Left lobe of liver (tissue), 1 donor: Measurements from ENCODE around the gene LAMC3. TPM values are rescaled to one million over a fixed set of nuclear protein-coding genes. Genes with fewer than 3 reads are reported as not detected.

ENCODE experiments used
- total RNA-seq: library from RNA; stranded (reverse); gene quantifications from one replicate; pipeline ENCODE4 v1.2.1, GENCODE V29; 2021
- donor health status: DM: no; HTN: yes; CAD: no.

Gene LAMC3
- total RNA-seq, 1 donor from 2014 or later: 7.1 TPM

Other genes with a start within 250 kb of the LAMC3 start
- 27.1 TPM for gene ABL1, start 173.9 kb upstream of the LAMC3 start, total RNA-seq
- not detected for gene QRFP, start 112.4 kb upstream of the LAMC3 start, total RNA-seq
- not detected for gene FIBCD1, start 69.9 kb upstream of the LAMC3 start, total RNA-seq
- 0.83 TPM for gene AIF1L, start 87.4 kb downstream of the LAMC3 start, total RNA-seq
- 21.9 TPM for gene NUP214, start 116.4 kb downstream of the LAMC3 start, total RNA-seq